ENCODE results near the gene ATF6B. TPM values are rescaled to one million over a fixed set of nuclear protein-coding genes. Genes with fewer than 3 reads are reported as not detected.

ATF6B gene
- total and polyA plus RNA-seq, 2 of the 13 experiments (the other 11 are each of a cell fraction or from before 2014, with no cell fraction given): 18.1 to 44.0 TPM

DNA sequence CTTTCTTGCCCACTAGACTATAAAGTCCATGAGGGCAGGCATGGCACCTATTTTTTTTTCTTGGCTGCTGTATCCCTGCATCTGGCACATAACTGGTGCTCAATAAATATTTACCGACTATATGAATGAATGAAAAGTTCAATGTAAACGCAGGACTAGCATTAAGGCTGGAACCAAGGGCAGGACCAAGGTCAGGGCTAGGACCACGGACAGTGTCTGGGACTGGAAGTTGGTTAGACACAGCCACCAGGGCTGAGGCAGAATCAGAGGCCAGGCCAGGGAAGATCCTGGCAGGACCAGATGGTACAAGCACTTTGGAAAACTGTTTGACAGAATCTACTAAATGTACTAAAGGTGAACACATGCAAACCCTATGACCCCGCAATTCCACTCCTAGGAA lies 22.6 kb downstream of the ATF6B start (continued):
- no peak for TF ChIP-seq HOXA9 (CRISPR knock-in tag; IDR thresholded peaks at IDR 0.05; ENCODE audit: borderline replicate concordance)
- no peak for TF ChIP-seq ATF1 (CRISPR knock-in tag; IDR thresholded peaks at IDR 0.05)
- TF ChIP-seq HNRNPH1 (optimal IDR thresholded peaks at IDR 0.05; ENCODE audit: low read depth, low read length): no peak
- TF ChIP-seq, protein P1, sequence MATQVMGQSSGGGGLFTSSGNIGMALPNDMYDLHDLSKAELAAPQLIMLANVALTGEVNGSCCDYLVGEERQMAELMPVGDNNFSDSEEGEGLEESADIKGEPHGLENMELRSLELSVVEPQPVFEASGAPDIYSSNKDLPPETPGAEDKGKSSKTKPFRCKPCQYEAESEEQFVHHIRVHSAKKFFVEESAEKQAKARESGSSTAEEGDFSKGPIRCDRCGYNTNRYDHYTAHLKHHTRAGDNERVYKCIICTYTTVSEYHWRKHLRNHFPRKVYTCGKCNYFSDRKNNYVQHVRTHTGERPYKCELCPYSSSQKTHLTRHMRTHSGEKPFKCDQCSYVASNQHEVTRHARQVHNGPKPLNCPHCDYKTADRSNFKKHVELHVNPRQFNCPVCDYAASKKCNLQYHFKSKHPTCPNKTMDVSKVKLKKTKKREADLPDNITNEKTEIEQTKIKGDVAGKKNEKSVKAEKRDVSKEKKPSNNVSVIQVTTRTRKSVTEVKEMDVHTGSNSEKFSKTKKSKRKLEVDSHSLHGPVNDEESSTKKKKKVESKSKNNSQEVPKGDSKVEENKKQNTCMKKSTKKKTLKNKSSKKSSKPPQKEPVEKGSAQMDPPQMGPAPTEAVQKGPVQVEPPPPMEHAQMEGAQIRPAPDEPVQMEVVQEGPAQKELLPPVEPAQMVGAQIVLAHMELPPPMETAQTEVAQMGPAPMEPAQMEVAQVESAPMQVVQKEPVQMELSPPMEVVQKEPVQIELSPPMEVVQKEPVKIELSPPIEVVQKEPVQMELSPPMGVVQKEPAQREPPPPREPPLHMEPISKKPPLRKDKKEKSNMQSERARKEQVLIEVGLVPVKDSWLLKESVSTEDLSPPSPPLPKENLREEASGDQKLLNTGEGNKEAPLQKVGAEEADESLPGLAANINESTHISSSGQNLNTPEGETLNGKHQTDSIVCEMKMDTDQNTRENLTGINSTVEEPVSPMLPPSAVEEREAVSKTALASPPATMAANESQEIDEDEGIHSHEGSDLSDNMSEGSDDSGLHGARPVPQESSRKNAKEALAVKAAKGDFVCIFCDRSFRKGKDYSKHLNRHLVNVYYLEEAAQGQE (IDR thresholded peaks at IDR 0.05; ENCODE audit: borderline replicate concordance in 1 of 2, low read depth in 1 of 2, low read length in 2 of 2): peak; percentile 80 to 94
- TF ChIP-seq, protein P2, sequence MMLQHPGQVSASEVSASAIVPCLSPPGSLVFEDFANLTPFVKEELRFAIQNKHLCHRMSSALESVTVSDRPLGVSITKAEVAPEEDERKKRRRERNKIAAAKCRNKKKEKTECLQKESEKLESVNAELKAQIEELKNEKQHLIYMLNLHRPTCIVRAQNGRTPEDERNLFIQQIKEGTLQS (CRISPR knock-in tag; IDR thresholded peaks at IDR 0.05): peak; percentile 30; the same call in 1 of the 2 replicates
- TF ChIP-seq ZNF672 (CRISPR knock-in tag; IDR thresholded peaks at IDR 0.05): no peak
- TF ChIP-seq, protein P3, sequence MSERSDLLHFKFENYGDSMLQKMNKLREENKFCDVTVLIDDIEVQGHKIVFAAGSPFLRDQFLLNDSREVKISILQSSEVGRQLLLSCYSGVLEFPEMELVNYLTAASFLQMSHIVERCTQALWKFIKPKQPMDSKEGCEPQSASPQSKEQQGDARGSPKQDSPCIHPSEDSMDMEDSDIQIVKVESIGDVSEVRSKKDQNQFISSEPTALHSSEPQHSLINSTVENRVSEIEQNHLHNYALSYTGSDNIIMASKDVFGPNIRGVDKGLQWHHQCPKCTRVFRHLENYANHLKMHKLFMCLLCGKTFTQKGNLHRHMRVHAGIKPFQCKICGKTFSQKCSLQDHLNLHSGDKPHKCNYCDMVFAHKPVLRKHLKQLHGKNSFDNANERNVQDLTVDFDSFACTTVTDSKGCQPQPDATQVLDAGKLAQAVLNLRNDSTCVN (CRISPR knock-in tag; IDR thresholded peaks at IDR 0.05; ENCODE audit: borderline replicate concordance): no peak
- TF ChIP-seq, protein P4, sequence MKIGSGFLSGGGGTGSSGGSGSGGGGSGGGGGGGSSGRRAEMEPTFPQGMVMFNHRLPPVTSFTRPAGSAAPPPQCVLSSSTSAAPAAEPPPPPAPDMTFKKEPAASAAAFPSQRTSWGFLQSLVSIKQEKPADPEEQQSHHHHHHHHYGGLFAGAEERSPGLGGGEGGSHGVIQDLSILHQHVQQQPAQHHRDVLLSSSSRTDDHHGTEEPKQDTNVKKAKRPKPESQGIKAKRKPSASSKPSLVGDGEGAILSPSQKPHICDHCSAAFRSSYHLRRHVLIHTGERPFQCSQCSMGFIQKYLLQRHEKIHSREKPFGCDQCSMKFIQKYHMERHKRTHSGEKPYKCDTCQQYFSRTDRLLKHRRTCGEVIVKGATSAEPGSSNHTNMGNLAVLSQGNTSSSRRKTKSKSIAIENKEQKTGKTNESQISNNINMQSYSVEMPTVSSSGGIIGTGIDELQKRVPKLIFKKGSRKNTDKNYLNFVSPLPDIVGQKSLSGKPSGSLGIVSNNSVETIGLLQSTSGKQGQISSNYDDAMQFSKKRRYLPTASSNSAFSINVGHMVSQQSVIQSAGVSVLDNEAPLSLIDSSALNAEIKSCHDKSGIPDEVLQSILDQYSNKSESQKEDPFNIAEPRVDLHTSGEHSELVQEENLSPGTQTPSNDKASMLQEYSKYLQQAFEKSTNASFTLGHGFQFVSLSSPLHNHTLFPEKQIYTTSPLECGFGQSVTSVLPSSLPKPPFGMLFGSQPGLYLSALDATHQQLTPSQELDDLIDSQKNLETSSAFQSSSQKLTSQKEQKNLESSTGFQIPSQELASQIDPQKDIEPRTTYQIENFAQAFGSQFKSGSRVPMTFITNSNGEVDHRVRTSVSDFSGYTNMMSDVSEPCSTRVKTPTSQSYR (CRISPR knock-in tag; IDR thresholded peaks at IDR 0.05; ENCODE audit: borderline replicate concordance): peak; percentile 48; the same call in 1 of the 2 replicates
- TF ChIP-seq ZNF205 (CRISPR knock-in tag; IDR thresholded peaks at IDR 0.05): 0 out of 2 replicates have a peak, but pooled peaks have one; percentile 55
- no peak for TF ChIP-seq ETV5 (CRISPR knock-in tag; IDR thresholded peaks at IDR 0.05; ENCODE audit: borderline replicate concordance)
- TF ChIP-seq ETV6 (CRISPR knock-in tag; conservative IDR thresholded peaks at IDR 0.05): 0 out of 2 replicates have a peak, but pooled peaks have one; percentile 54
- no peak for TF ChIP-seq SP1 (IDR thresholded peaks at IDR 0.05)
- no peak for TF ChIP-seq SP1 (CRISPR knock-in tag; IDR thresholded peaks at IDR 0.05)
- no peak for TF ChIP-seq NFE2L1 (CRISPR knock-in tag; IDR thresholded peaks at IDR 0.05; ENCODE audit: borderline replicate concordance)
- TF ChIP-seq, protein P5, sequence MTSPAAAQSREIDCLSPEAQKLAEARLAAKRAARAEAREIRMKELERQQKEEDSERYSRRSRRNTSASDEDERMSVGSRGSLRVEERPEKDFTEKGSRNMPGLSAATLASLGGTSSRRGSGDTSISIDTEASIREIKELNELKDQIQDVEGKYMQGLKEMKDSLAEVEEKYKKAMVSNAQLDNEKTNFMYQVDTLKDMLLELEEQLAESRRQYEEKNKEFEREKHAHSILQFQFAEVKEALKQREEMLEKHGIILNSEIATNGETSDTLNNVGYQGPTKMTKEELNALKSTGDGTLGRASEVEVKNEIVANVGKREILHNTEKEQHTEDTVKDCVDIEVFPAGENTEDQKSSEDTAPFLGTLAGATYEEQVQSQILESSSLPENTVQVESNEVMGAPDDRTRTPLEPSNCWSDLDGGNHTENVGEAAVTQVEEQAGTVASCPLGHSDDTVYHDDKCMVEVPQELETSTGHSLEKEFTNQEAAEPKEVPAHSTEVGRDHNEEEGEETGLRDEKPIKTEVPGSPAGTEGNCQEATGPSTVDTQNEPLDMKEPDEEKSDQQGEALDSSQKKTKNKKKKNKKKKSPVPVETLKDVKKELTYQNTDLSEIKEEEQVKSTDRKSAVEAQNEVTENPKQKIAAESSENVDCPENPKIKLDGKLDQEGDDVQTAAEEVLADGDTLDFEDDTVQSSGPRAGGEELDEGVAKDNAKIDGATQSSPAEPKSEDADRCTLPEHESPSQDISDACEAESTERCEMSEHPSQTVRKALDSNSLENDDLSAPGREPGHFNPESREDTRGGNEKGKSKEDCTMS (CRISPR knock-in tag; conservative IDR thresholded peaks at IDR 0.05): no peak
- TF ChIP-seq RFXAP (CRISPR knock-in tag; IDR thresholded peaks at IDR 0.05; ENCODE audit: borderline replicate concordance): no peak
- no peak for TF ChIP-seq KDM5A (IDR thresholded peaks at IDR 0.05; ENCODE audit: borderline replicate concordance, low read length)
- no peak for TF ChIP-seq CHD4 (IDR thresholded peaks at IDR 0.05; ENCODE audit: borderline replicate concordance, low read length)
- no peak for TF ChIP-seq ZSCAN22 (CRISPR knock-in tag; IDR thresholded peaks at IDR 0.05)
- no peak for TF ChIP-seq FOXP1 (IDR thresholded peaks at IDR 0.05)
- no peak for TF ChIP-seq FOXP1 (CRISPR knock-in tag; IDR thresholded peaks at IDR 0.05)
- no peak for TF ChIP-seq NFIC (IDR thresholded peaks at IDR 0.05; ENCODE audit: low read length)

Measured in HepG2 (cell line).